Neural progenitor cell (in vitro differentiated cells): ENCODE data around the gene MGAT4A. TPM values are rescaled to one million over a fixed set of nuclear protein-coding genes. Genes with fewer than 3 reads are reported as not detected.

Experiments
- DNase-seq: peaks from one replicate; pipeline ENCODE4 v3.0.0-alpha.2; 2016; ENCODE audit warnings: low spot score
- H2AFZ ChIP-seq: fragments of 200-600 bp; sonication (generic); replicated peaks from 2 replicates; pipeline ENCODE4 v1.6.1; 2016; ENCODE audit warnings: antibody characterized with exemption
- H3F3A ChIP-seq: fragments of 200-600 bp; sonication (generic); 2 replicates; pipeline ENCODE4 v1.6.1; 2016; ENCODE audit warnings: antibody characterized with exemption, low read depth
- H3K27ac ChIP-seq: fragments of 200-600 bp; sonication (generic); 2 replicates; pipeline ENCODE4 v1.5.1; 2016; ENCODE audit warnings: mild to moderate bottlenecking
- H3K27me3 ChIP-seq: fragments of 200-600 bp; sonication (generic); 2 replicates; pipeline ENCODE4 v1.6.1; 2016; ENCODE audit warnings: mild to moderate bottlenecking, moderate library complexity
- H3K36me3 ChIP-seq: fragments of 200-600 bp; sonication (generic); 2 replicates; pipeline ENCODE4 v1.5.1; 2016
- H3K4me1 ChIP-seq: fragments of 200-600 bp; sonication (generic); 2 replicates; pipeline ENCODE4 v1.6.1; 2016; ENCODE audit warnings: mixed run types
- H3K4me2 ChIP-seq: fragments of 200-600 bp; sonication (generic); 2 replicates; pipeline ENCODE4 v1.6.1; 2016
- H3K4me3 ChIP-seq: fragments of 200-600 bp; sonication (generic); 2 replicates; pipeline ENCODE4 v1.5.1; 2016
- H3K79me2 ChIP-seq: fragments of 200-600 bp; sonication (generic); 2 replicates; pipeline ENCODE4 v1.6.1; 2016; ENCODE audit warnings: low read depth
- H3K9ac ChIP-seq: fragments of 200-600 bp; sonication (generic); 2 replicates; pipeline ENCODE4 v1.6.1; 2016
- H3K9me3 ChIP-seq: fragments of 200-600 bp; sonication (generic); 2 replicates; pipeline ENCODE4 v1.5.1; 2016; ENCODE audit warnings: low read depth
- H4K20me1 ChIP-seq: fragments of 200-600 bp; sonication (generic); 2 replicates; pipeline ENCODE4 v1.6.1; 2016; ENCODE audit warnings: low read depth
- H3K27ac Mint-ChIP-seq: 3 replicates; pipeline ENCODE4 v1.8.0; 2021; ENCODE audit warnings: mixed read lengths
- H3K27me3 Mint-ChIP-seq: 2 replicates; pipeline ENCODE4 v1.8.0; 2022; ENCODE audit warnings: low read depth, mild to moderate bottlenecking, inconsistent platforms, moderate library complexity, mixed read lengths; ENCODE audit not compliant: insufficient read depth
- H3K36me3 Mint-ChIP-seq: 3 replicates; pipeline ENCODE4 v1.8.0; 2021; ENCODE audit warnings: mixed read lengths
- H3K4me1 Mint-ChIP-seq: 3 replicates; pipeline ENCODE4 v1.8.0; 2021; ENCODE audit warnings: mixed read lengths
- H3K4me3 Mint-ChIP-seq: 3 replicates; pipeline ENCODE4 v1.8.0; 2021; ENCODE audit warnings: mild to moderate bottlenecking, moderate library complexity, mixed read lengths
- H3K9me3 Mint-ChIP-seq: 3 replicates; pipeline ENCODE4 v1.8.0; 2020; ENCODE audit warnings: mixed read lengths
- EZH2 ChIP-seq: fragments of 200-600 bp; sonication (generic); IDR thresholded peaks from 2 replicates; pipeline ENCODE4 v1.6.1; 2017; ENCODE audit warnings: antibody characterized with exemption, mild to moderate bottlenecking, moderate library complexity
- EZH2phosphoT487 ChIP-seq: fragments of 200-600 bp; sonication (generic); IDR thresholded peaks from 2 replicates; pipeline ENCODE4 v1.6.1; 2017; ENCODE audit warnings: antibody characterized with exemption
- total RNA-seq: library from RNA; depleted of rRNA; stranded (reverse); fragments of >200 nt; gene quantifications from 2 replicates; pipeline ENCODE4 v1.2.3, GENCODE V29; 2015; ENCODE audit warnings: low replicate concordance
- TF ChIP-seq, protein P1 (sequence below): fragments of 200-600 bp; sonication (generic); IDR thresholded peaks from 2 replicates; pipeline ENCODE4 v1.5.1; 2017; ENCODE audit warnings: antibody characterized with exemption, mild to moderate bottlenecking

The MGAT4A gene
- total RNA-seq, 1 donor from 2014 or later = 8.0 TPM

DNA sequence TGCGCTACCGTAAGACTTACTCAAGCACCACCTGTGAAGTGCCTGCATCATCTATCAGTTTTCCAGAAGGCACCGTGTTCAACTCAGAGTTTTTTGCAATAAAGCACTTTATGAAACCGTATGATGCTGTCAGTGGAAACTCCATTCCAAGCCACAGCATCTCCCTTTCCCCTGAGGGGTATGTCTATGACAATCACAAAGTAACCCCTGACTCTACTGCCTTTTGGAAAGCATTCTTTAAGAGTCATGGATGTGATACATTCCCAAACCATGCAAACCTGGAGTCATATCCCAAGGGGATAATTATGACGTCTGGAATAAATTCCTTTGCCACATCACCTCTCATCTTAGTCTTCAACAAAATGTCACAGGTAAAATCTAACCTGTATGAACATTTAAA lies 83.3 kb downstream of the MGAT4A start:
- Mint-ChIP-seq H3K9me3 (no peaks in the 10 kb centered on the region), H3K27ac (no peak overlapping the region), H3K4me3 (no peak overlapping the region), H3K4me1 (no peaks in the 10 kb centered on the region), H3K27me3 (no peaks in the 10 kb centered on the region), H3K36me3 (no peaks in the 10 kb centered on the region)
- H3K9ac ChIP-seq = no peak overlapping the region
- H3K27me3 ChIP-seq = no peaks in the 10 kb centered on the region
- no peaks in the 10 kb centered on the region for H3K79me2 ChIP-seq
- H3K36me3 ChIP-seq = no peaks in the 10 kb centered on the region
- H3K4me1 ChIP-seq = no peaks in the 10 kb centered on the region
- H3K27ac ChIP-seq = no peak overlapping the region
- TF ChIP-seq, protein P1, sequence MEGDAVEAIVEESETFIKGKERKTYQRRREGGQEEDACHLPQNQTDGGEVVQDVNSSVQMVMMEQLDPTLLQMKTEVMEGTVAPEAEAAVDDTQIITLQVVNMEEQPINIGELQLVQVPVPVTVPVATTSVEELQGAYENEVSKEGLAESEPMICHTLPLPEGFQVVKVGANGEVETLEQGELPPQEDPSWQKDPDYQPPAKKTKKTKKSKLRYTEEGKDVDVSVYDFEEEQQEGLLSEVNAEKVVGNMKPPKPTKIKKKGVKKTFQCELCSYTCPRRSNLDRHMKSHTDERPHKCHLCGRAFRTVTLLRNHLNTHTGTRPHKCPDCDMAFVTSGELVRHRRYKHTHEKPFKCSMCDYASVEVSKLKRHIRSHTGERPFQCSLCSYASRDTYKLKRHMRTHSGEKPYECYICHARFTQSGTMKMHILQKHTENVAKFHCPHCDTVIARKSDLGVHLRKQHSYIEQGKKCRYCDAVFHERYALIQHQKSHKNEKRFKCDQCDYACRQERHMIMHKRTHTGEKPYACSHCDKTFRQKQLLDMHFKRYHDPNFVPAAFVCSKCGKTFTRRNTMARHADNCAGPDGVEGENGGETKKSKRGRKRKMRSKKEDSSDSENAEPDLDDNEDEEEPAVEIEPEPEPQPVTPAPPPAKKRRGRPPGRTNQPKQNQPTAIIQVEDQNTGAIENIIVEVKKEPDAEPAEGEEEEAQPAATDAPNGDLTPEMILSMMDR = no peak
- TF ChIP-seq EZH2 (no peak), EZH2phosphoT487 (no peak)
- H3F3A ChIP-seq = no peaks in the 10 kb centered on the region
- no peak overlapping the region for H2AFZ ChIP-seq
- H4K20me1 ChIP-seq = no peaks in the 10 kb centered on the region
- H3K9me3 ChIP-seq = no peaks in the 10 kb centered on the region
- no peak overlapping the region for H3K4me3 ChIP-seq
- no peak for DNase-seq
- H3K4me2 ChIP-seq = no peak overlapping the region

DNA sequence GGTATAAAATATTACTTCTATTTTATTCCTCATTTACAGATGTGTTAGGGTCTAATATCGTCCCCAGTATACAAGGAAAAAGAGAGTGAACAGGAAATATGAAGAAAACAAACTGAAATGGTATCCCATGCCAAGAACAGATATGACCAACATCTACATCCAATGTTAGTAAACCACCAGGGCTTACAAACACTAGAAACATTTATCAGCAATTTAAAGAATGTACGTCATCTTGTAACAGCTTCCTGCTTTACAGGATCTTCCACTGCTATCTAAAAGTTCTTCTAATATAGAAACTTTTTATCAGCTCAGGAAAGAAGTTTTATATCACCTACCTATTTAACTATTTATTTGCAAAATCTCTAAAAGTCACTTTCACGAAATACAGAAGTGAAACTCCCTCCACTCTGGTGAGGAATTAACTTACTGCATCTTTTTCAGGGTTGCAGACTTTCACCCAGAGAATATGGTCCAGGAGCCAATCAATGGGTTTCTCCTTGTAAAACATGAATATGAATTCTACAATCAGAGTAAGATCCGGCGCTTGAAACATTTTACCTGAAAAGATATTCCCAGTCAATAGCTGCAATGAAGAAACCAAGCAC lies 87.3 kb downstream of the MGAT4A start:
- Histone ChIP-seq H3K27me3 (no peaks in the 10 kb centered on the region), H3K79me2 (no peaks in the 10 kb centered on the region), H3K9me3 (no peaks in the 10 kb centered on the region), H3F3A (no peaks in the 10 kb centered on the region), H3K4me2 (no peak overlapping the region), H3K9ac (no peak overlapping the region), H3K27ac (no peak overlapping the region), H3K4me1 (no peaks in the 10 kb centered on the region), H3K36me3 (no peaks in the 10 kb centered on the region), H2AFZ (no peak overlapping the region), H4K20me1 (no peaks in the 10 kb centered on the region), H3K4me3 (no peak overlapping the region)
- no peak for DNase-seq
- Mint-ChIP-seq H3K27ac (no peak overlapping the region), H3K9me3 (no peaks in the 10 kb centered on the region), H3K27me3 (no peaks in the 10 kb centered on the region), H3K4me1 (no peaks in the 10 kb centered on the region), H3K4me3 (no peak overlapping the region), H3K36me3 (no peaks in the 10 kb centered on the region)
- TF ChIP-seq EZH2 (no peak), EZH2phosphoT487 (no peak)
- TF ChIP-seq, protein P1 = no peak

DNA sequence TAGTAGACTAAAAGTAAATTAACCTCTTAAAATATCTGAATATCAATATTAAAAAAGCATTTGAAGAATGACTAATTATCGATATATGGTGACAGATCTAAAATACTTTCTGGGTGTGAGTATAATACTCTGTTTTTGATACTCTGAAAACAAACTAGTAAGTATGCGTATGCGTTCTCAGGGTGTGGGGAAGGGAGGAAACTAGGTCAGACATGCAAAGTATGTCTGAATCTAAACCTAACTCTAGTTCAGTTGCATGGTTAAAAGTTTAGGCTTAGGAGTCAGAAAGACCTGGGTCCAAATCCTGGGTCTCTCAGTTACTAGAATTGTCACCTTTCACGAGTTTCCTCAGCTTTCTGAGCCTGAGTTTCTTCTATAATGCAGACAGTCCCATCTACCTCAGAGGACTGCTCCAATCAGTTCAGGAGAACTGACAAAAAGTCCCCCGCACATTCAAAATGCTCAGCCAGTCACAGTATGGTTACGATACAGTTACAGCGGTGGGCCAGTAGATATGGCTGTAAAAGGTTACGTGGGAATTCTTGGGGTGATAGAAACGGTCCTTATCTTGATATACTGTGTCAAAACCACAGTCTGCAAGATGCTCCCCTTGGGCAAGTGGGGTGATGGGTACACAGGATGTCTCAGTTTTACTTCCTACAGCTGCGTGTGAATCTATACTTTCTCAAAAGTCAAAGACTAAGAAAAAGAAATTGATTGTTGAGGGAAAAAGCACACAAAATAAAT lies 93.4 kb downstream of the MGAT4A start:
- Mint-ChIP-seq H3K4me1 (peaks cover 6% of the 10 kb centered on the region), H3K9me3 (no peaks in the 10 kb centered on the region), H3K27ac (no peak overlapping the region), H3K4me3 (no peak overlapping the region), H3K36me3 (no peaks in the 10 kb centered on the region), H3K27me3 (no peaks in the 10 kb centered on the region)
- H3K27ac ChIP-seq = no peak overlapping the region
- peaks cover 4% of the 10 kb centered on the region for H3K4me1 ChIP-seq
- no peak overlapping the region for H3K4me2 ChIP-seq
- H3F3A ChIP-seq = peaks cover 8% of the 10 kb centered on the region
- H3K9ac ChIP-seq = no peak overlapping the region
- H3K4me3 ChIP-seq = no peak overlapping the region
- no peaks in the 10 kb centered on the region for H3K36me3 ChIP-seq
- H3K27me3 ChIP-seq = no peaks in the 10 kb centered on the region
- H2AFZ ChIP-seq = no peak overlapping the region
- TF ChIP-seq EZH2 (no peak), EZH2phosphoT487 (no peak)
- TF ChIP-seq, protein P1 = no peak
- H3K9me3 ChIP-seq = no peaks in the 10 kb centered on the region
- DNase-seq = no peak
- H3K79me2 ChIP-seq = no peaks in the 10 kb centered on the region
- no peaks in the 10 kb centered on the region for H4K20me1 ChIP-seq
